CD4-positive, alpha-beta T cell treated with Interleukin-4 for 4 hours (primary cell): ENCODE measurements around the gene OR1F1.
"Not testable (repeated sequence)": the region's sequence is repeated elsewhere in the genome, so short reads cannot be mapped to it uniquely, and the experiment has no call there.

Source experiments
- DNase-seq: peaks from one replicate; pipeline ENCODE4 v3.0.0-alpha.2; 2020

OR1F1 gene

DNA sequence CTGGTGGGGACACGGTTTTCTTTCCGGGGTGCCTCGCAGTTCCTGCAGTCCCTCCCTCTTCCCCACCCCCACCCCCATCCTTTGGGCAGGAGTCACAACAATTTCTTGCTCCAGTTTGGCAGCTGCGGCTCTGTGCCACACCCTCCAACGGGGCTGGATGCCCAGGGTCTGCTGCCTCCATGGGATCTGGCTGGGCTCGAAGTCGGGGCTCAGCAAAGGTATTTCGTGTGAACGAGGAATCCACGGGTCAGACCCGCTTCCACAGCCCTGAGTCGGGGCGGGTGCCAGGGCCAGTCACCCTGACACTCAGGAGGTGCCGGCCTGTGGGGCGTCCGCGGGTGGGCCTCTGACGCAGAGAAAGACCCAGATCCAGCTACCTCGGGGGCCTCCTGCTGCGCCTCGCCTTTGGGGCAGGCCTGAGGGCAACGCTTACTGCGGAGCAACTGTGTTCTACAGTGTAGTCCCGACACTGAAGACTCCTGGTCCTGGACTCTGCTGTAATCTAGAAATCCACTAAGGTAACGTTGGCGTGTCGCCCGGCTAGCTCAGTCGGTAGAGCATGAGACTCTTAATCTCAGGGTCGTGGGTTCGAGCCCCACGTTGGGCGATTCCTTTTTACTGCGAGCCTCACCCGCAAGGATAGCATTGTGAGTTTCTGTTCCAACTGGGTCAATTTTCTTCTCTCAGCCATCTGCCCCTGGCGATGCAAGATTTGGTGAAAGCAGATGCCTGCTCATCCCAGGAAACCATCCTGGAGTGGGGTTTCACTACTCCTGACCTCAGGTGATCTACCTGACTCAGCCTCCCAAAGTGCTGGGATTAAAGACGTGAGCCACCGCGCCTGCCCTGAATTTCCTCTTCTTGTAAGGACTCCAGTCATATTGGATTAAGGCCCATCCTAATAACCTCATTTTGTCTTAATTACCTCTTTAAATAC, 12.6 kb upstream of the OR1F1 start:
- no peak for DNase-seq

DNA sequence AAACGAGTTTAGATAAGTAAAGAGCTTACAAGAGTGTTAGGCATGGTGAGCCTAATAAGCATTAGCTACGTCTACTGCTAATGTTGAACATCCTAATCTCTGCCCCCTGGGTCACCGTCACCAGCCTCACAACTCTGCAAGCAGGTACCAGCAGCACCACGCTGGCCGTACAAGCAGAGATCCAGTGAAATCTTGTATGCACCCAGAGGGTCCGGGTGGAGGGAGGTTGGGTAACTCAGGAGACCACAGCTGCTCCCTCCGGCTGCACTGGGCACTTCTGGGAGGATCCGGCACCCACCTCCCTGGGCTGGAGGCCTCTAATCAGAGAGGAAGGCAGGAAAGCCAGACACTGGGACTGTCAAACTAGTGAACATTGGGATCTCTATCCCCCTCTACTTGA, 8.4 kb upstream of the OR1F1 start:
- DNase-seq, result no peak

DNA sequence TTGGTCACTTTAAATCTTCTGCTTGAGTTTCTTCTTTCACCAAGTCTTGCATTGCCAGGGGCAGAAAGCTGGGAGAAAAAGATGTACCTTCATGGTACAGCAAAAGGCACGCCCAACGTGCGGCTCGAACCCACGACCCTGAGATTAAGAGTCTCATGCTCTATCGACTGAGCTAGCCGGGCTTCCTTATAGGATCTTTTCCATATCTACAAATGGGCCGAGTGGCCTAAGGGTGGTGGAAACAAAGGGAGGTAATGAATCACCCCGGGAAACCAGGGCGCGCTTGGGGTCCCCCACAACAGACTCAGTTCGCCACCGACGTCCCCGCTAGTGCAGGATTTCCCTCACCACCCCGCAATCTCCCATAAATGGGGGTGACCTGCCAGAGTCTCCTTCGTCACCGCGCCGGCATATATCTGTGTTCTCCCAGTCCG, 7.5 kb upstream of the OR1F1 start:
- DNase-seq, result no peak

- not testable (repeated sequence) for DNase-seq
Observed at GRCh38 chr16:3182293-3182607, 5.8 kb upstream of the OR1F1 start.

DNA sequence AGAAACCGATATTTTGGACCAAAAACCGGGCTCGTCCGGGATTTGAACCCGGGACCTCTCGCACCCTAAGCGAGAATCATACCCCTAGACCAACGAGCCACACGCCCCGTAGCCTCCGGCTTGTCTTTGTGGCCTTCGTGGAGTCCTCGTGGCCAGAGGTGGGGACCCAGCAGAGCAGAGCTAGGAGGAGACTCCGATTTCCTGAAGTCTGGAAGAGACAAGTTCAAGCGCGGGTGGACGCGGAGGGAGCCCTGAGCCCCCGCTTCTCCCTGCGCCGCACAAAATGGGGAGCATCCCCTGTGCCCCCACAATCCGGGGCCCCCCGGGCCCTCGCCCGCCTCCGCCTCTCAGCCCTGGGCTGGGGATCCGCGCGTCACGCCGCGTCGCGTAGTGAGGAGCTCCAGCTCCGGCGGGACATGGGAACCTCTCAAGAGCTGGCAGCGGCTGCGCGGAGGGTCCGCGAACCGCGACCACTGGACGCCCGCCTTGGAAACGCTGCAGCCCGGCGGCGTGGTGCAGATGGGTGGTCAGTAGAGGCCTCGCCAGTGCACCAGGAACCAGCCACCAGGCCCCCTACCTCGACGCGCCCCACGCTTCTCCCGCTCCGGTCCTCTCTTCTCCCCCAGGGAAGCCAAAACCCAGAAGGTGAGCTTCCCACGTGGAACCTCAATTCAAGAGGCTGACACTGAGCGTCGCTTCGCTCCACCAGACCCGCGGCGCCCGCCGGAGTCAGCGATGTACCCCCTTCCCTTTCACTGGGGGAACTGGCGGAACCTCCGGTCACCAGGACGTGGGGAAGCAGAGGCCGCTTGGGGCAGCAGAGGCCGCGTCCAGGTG, 5.2 kb upstream of the OR1F1 start:
- no peak for DNase-seq

DNA sequence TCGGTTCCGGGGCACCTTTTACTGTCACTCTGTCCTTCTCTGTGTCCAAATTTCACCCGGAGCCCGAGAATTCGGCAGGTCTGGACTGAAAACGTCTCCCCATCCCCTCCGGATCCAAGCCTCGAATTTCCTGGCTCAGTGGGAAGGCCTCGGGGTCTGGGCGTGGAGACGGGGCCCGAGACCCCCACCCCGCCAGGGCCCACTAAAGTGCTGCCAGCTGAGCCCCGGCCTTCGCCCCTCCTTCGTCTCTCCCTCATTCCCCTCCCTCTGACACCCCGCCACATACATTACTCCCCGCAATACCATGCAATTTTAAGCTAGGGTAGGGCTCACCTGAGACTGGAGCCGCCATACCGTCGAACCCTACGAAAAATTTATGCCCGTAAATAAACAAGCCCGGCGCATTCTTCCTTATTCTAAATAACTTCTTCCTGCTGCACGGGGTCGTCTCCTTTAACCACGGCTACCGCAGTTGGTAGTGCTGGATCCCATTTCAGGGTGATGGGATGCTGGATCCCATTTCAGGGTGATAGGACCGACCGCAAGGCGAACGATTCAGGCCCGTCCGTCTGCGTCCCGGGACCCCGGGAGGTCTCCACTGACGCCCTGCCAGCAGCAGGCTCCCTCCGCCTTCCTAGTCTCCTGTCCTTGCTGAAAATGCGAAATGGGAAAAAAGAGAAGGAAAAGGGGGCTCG, 4.4 kb upstream of the OR1F1 start:
- no peak for DNase-seq

DNA sequence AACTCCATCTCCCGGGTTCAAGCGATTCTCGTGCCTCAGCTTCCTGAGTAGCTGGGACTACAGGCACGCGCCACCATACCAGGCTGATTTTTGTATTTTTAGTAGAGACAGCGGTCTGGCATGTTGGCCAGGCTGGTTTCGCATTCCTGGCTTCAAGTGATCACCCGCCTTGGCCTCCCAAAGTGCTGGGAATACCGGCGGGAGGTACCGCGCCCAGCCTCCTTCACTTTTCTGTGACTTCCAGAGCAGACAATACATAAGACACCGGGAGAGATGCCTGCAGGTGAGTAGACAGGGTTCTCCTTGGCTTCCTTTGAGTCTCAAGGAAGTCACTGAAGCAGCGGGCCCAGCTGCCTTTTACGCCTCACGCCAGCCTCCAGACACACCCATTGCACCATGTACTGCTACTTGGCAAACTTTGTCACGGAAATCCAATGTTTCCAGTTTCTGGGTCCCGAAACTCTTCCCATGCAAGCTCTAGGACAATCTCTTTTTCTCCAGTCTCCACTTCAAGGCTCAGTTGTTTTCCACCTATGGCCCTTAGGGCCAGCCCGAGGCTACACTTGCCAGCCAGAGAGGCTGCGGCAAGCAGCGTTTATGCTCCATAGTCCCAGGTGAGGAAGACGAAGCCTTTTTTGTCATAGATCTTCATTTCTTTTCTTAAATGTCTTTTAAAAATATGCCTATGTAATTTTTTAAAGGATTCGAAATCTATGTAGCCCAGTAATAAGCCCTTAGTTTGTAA, 886 bp upstream of the OR1F1 start:
- DNase-seq, result no peak

DNA sequence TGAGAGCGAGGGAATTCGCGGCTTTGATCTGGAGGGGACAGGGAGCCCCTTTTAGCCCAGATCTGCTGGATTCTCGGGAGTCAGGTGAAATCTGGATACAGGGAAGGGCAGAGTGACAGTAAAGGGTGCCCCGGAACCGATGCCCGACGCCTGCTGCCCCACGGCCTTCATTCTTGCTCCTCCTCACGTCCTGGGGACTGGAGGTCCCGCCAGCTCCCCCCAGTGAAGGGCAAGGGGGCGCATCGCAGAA, 596 bp downstream of the OR1F1 start:
- DNase-seq, result no peak

DNA sequence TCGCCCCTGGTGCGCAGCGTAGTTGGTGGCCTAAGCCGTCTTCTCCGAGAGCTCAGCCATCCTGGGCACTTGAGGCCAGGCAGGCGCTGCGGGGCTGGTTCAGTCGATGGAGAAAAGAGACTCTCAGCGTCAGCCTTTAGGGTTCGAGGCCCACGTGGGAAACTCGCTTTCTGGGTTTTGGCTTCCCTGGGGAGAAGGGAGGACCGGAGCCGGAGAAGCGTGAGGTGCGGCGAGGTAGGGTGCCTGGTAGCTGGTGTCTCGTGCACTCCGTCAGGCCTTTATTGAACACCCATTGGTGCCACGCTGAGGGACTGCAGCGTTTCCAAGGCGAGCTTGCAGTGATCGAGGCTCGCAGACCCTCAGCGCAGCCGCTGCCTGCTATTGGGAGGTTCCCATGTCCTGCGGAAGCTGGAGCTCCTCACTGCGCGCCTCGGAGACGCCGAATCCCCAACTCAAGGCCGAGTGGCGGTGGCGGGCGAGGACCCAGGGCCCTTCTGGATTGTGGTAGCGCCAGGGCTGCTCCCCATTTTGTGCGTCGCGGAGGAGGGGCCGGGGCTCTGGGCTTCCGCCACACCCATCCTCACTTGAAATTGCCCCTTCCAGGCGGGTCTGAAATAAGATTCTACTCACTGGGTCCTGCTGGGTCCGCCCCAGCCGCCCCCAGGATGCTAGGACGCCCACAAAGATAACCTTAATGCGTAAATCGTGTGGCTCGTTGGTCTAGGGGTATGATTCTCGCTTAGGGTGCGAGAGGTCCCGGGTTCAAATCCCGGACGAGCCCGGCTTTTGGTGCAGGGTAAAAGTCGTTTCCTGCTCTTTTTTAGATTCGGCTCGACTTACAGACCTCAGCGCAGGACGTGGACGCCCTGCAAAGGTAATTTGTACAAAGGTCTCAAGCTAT, 1.2 kb downstream of the OR1F1 start:
- DNase-seq, result no peak

- no peak for DNase-seq
Observed at GRCh38 chr16:3189869-3190268, 1.9 kb downstream of the OR1F1 start.

DNA sequence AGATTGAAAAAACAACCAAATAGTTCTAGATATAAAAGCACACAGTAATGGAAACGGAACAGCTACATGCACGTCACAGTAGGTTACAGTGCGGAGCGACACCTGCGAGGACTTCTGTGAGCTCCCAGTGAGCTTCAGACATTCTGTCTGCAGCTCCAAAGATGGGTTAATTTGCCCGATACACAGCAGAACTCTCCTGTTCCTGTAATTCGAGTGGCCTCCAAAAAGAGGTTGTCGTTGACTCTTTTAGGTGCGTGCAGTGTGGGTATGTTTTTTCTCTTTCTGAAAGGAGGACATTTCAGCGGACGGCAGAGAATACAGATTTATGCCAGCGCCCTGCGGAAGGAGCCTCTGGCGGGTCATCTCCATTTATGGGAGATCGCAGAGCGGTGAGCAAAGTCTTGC, 2.9 kb downstream of the OR1F1 start:
- DNase-seq, result no peak

DNA sequence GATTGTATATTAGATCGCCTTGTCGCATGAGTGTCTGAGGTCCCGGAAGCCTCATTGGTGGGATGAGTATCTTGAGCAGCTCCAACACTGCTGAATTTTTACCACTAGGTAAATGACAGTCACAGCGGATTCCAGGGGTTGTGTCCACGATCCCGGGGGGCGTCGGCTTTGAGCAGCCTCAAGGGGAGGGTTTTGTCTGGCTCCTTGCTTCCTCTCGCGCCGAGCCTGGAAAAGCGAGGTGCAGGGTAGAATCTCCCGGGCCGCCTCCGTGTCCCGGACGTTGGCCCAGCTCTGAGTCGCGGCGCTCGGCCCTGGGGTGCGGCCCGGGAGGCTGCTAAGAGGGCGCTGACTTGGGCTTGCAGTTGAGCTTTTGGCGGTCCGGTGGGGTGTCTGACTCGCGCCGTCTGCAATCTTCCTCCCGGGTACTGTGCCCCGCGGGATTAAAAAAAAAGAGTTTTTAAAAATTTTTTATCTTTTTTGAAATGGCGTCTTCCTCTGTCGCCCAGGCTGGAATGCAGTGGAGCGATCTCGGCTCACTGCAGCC, 4.5 kb downstream of the OR1F1 start:
- DNase-seq, result no peak

- DNase-seq, result no peak
Observed at GRCh38 chr16:3193221-3194212, 5.5 kb downstream of the OR1F1 start.

- no peak for DNase-seq
Observed at GRCh38 chr16:3194792-3195191, 6.8 kb downstream of the OR1F1 start.

DNA sequence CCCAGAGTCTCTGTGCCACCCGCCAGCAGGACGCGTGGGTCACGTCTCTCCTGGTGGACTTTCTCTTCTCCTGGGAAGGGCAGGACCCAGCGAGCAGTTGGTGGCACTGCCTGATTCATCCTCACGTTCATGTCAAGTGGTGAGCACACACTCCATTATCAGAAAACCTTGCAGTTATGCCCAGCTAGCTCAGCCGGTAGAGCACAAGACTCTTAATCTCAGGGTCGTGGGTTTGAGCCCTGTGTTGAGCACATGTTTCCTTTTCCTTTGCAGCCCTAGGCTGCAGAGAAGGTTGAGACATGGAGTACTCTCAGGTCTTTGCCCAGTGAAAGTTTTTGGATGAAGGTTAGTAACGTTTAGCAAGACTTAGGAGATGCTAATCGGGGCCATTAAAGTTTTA, 8.0 kb downstream of the OR1F1 start:
- no peak for DNase-seq

DNA sequence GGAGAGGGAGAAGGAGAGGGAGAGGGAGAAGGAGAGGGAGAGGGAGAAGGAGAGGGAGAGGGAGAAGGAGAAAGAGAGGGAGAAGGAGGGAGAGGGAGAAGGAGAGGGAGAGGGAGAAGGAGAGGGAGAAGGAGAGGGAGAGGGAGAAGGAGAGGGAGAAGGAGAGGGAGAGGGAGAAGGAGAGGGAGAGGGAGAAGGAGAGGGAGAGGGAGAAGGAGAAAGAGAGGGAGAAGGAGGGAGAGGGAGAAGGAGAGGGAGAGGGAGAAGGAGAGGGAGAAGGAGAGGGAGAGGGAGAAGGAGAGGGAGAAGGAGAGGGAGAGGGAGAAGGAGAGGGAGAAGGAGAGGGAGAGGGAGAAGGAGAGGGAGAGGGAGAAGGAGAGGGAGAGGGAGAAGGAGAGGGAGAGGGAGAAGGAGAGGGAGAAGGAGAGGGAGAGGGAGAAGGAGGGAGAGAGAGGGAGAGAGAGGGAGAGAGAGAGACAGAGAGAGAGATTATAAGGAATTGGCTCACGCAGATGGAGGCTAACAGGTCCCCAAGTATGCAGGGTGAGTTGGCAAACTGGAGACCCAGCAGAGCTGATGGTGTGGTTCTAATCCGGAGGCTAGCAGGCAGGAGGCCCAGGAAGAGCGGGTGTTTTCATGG, 9.8 kb downstream of the OR1F1 start:
- DNase-seq, result not testable (repeated sequence)

DNA sequence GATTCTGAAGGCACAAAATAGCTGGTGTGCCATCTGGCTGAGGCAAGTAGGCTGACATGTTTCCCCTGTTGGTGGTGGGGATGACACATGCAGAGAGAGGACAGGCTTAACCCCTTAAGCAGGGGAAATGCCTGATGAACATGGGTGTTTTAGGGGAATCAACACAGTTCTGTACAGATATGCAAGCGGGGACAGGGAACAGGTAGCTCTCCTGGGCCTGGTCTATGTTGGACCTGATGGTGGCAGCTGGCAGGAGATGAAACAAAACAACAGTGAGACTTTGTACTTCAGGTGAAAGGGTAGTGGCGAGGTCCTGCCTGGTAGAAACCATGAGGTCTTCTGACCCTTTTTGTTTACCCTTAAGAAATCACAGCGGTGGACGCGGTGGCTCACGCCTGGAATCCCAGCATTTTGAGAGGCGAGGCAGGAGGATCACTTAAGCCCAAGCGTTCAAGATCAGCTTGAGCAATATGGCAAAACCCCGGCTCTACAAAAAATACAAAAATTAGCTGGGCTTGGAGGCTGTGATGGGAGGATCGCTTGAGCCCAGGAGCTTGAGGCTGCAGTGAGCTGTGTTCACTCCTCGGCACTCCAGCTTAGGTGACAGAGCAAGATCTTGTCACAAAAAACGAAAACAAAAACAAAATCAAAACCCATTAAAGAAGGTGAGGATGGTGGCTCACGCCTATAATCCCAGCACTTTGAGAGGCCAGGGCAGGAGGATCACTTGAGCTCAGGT, 10.5 kb downstream of the OR1F1 start:
- no peak for DNase-seq

- no peak for DNase-seq
Observed at GRCh38 chr16:3202903-3203539, 15.0 kb downstream of the OR1F1 start.

GRCh38 chr16:3205939-3206338, 17.9 kb downstream of the OR1F1 start:
- DNase-seq, result not testable (repeated sequence)
